ENCODE data around the gene AFF3. TPM values are rescaled to one million over a fixed set of nuclear protein-coding genes. Genes with fewer than 3 reads are reported as not detected.

Gene AFF3
- total RNA-seq, 1 experiment from 2014 or later = not detected

GRCh38 chr2:99863236-99863902 lies 279.0 kb downstream of the AFF3 start:
- no TSS peak for BruUV-seq (replicated peaks)
- Histone ChIP-seq H4K20me1 (ENCODE audit: insufficient read depth) (no peaks in the 10 kb centered on the region; the same call in 1 of the 2 replicates), H3F3A (ENCODE audit: insufficient read depth, low read depth) (no peaks in the 10 kb centered on the region), H3K27me3 (ENCODE audit: insufficient read depth, low read depth) (peaks cover 52% of the 10 kb centered on the region), H3K4me3 (no peak overlapping the region), H3K9me3 (ENCODE audit: insufficient read depth, low read depth) (no peaks in the 10 kb centered on the region), H2AFZ (no peak overlapping the region), H3K79me2 (ENCODE audit: low read depth) (no peaks in the 10 kb centered on the region), H3K9me2 (ENCODE audit: insufficient read depth) (no peaks in the 10 kb centered on the region), H3K4me2 (no peak overlapping the region), H3K4me1 (replicated peaks; ENCODE audit: insufficient read depth) (no peaks in the 10 kb centered on the region), H3K36me3 (ENCODE audit: low read depth) (no peaks in the 10 kb centered on the region), H3K27ac (no peak overlapping the region)
- POLR2A ChIA-PET (ENCODE audit: unreplicated experiment) = no interaction called here
- TF ChIP-seq EZH2 (IDR thresholded peaks at IDR 0.05; ENCODE audit: low read depth) (no peak), CTCF (conservative IDR thresholded peaks at IDR 0.05) (no peak)
- CTCF ChIA-PET = no interaction called here
- DNase-seq = no peak
- intact Hi-C loops (cut with micrococcal nuclease; ENCODE audit: unreplicated experiment) = no loop called here

GRCh38 chr2:99862566-99862965 lies 279.8 kb downstream of the AFF3 start:
- POLR2A ChIA-PET (ENCODE audit: unreplicated experiment) = no interaction called here
- no peak for DNase-seq

GRCh38 chr2:99861376-99861760 lies 281.0 kb downstream of the AFF3 start:
- no peak overlapping the region for H3K4me3 ChIP-seq
- intact Hi-C loops (cut with micrococcal nuclease; ENCODE audit: unreplicated experiment) = no loop called here
- POLR2A ChIA-PET (ENCODE audit: unreplicated experiment) = no interaction called here
- CTCF ChIA-PET = no interaction called here
- H3K27ac ChIP-seq = no peak overlapping the region
- no peaks in the 10 kb centered on the region for H3K9me3 ChIP-seq (ENCODE audit: insufficient read depth, low read depth)
- H3K4me2 ChIP-seq = no peak overlapping the region
- H3K79me2 ChIP-seq (ENCODE audit: low read depth) = no peaks in the 10 kb centered on the region
- H3K27me3 ChIP-seq (ENCODE audit: insufficient read depth, low read depth) = peaks cover 47% of the 10 kb centered on the region
- H4K20me1 ChIP-seq (ENCODE audit: insufficient read depth) = no peaks in the 10 kb centered on the region; the same call in 1 of the 2 replicates
- no peaks in the 10 kb centered on the region for H3K9me2 ChIP-seq (ENCODE audit: insufficient read depth)
- H3K36me3 ChIP-seq (ENCODE audit: low read depth) = no peaks in the 10 kb centered on the region
- TF ChIP-seq CTCF (conservative IDR thresholded peaks at IDR 0.05) (no peak), EZH2 (IDR thresholded peaks at IDR 0.05; ENCODE audit: low read depth) (no peak)
- no peak for DNase-seq
- no peaks in the 10 kb centered on the region for H3F3A ChIP-seq (ENCODE audit: insufficient read depth, low read depth)
- no TSS peak for BruUV-seq (replicated peaks)
- no peaks in the 10 kb centered on the region for H3K4me1 ChIP-seq (replicated peaks; ENCODE audit: insufficient read depth)
- H2AFZ ChIP-seq = no peak overlapping the region

More at GRCh38 chr2:99862566-99862965, 279.8 kb downstream of the AFF3 start:
- intact Hi-C loops (cut with micrococcal nuclease; ENCODE audit: unreplicated experiment) = no loop called here
- Histone ChIP-seq H3K79me2 (ENCODE audit: low read depth) (no peaks in the 10 kb centered on the region), H3K27ac (no peak overlapping the region), H3K9me3 (ENCODE audit: insufficient read depth, low read depth) (no peaks in the 10 kb centered on the region), H3F3A (ENCODE audit: insufficient read depth, low read depth) (no peaks in the 10 kb centered on the region), H3K9me2 (ENCODE audit: insufficient read depth) (no peaks in the 10 kb centered on the region), H3K4me3 (no peak overlapping the region), H3K27me3 (ENCODE audit: insufficient read depth, low read depth) (peaks cover 47% of the 10 kb centered on the region), H3K36me3 (ENCODE audit: low read depth) (no peaks in the 10 kb centered on the region), H3K4me2 (no peak overlapping the region), H3K4me1 (replicated peaks; ENCODE audit: insufficient read depth) (no peaks in the 10 kb centered on the region), H4K20me1 (ENCODE audit: insufficient read depth) (no peaks in the 10 kb centered on the region; the same call in 1 of the 2 replicates), H2AFZ (no peak overlapping the region)
- TF ChIP-seq EZH2 (IDR thresholded peaks at IDR 0.05; ENCODE audit: low read depth) (no peak), CTCF (conservative IDR thresholded peaks at IDR 0.05) (no peak)
- CTCF ChIA-PET = no interaction called here
- no TSS peak for BruUV-seq (replicated peaks)

All from PC-9 (cell line).